HUES6 (cell line): Measurements from ENCODE around the gene BIVM.

Experiments
- H3K27ac ChIP-seq: 2 replicates; pipeline ENCODE4 v1.7.0; 2013; ENCODE audit warnings: low read depth, mild to moderate bottlenecking, low read length, inconsistent platforms
- H3K27me3 ChIP-seq: 2 replicates; pipeline ENCODE4 v1.6.1; 2013; ENCODE audit warnings: low read length; ENCODE audit not compliant: control insufficient read depth, insufficient read depth
- H3K36me3 ChIP-seq: 2 replicates; pipeline ENCODE4 v1.6.1; 2013; ENCODE audit warnings: low read length; ENCODE audit not compliant: control insufficient read depth, insufficient read depth
- H3K4me1 ChIP-seq: 2 replicates; pipeline ENCODE4 v1.6.1; 2013; ENCODE audit warnings: low read length; ENCODE audit not compliant: control insufficient read depth, insufficient read depth
- H3K4me3 ChIP-seq: 2 replicates; pipeline ENCODE4 v1.5.1; 2013; ENCODE audit warnings: low read depth, low read length
- H3K9ac ChIP-seq: one replicate; pipeline ENCODE4 v1.6.1; 2013; ENCODE audit warnings: mild to moderate bottlenecking, low read length
- H3K9me3 ChIP-seq: 2 replicates; pipeline ENCODE4 v1.6.1; 2013; ENCODE audit warnings: low read depth, low read length; ENCODE audit not compliant: control insufficient read depth, insufficient read depth

BIVM gene

DNA sequence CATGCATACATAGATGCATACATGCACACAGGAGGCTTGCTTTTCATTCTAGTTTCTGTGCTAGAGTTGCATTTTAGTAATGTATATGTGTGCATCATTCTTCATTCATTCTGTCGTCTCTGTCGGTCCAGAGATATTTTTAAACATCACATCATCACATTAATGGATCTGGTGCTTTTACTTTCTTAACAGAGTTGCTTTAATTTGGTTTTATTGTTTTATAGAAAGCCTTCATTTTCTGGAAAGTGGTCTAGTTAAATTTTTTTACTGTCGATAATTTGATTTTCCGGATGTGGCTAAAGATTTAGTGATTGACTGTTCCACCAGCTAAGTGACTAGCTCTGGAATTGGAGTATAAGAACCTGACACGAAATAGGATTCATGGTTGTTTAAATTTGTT lies 16.9 kb downstream of the BIVM start:
- Histone ChIP-seq H3K9me3 (peaks cover 3% of the 10 kb centered on the region; the same call in 1 of the 2 replicates), H3K36me3 (no peaks in the 10 kb centered on the region), H3K27me3 (no peaks in the 10 kb centered on the region)

DNA sequence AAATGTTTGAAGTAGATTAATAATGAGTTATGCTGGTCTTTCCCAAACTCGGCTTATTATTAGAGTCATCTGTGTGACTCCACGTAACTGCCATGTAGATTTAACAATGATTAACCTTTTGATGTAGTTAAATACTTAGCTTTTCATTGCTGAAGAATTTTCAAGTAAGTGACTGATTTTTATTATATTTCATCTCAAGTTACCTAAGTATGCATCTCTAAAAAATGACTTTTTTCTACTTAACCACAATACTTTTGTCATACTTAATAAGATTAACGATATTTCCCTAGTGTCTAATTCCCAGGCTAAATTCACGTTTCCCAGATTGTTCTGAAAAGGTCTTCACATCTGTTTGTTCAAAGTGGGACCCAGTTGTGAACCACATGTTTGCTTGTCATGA lies 17.8 kb downstream of the BIVM start:
- no peaks in the 10 kb centered on the region for H3K4me1 ChIP-seq
- H3K9ac ChIP-seq = no peak overlapping the region
- no peaks in the 10 kb centered on the region for H3K27me3 ChIP-seq
- no peak overlapping the region for H3K27ac ChIP-seq
- H3K9me3 ChIP-seq = no peaks in the 10 kb centered on the region
- no peak overlapping the region for H3K4me3 ChIP-seq
- no peaks in the 10 kb centered on the region for H3K36me3 ChIP-seq

More for the DNA sequence above, 16.9 kb downstream of the BIVM start:
- H3K4me1 ChIP-seq = no peaks in the 10 kb centered on the region
- H3K9ac ChIP-seq = no peak overlapping the region
- no peak overlapping the region for H3K27ac ChIP-seq
- H3K4me3 ChIP-seq = no peak overlapping the region

DNA sequence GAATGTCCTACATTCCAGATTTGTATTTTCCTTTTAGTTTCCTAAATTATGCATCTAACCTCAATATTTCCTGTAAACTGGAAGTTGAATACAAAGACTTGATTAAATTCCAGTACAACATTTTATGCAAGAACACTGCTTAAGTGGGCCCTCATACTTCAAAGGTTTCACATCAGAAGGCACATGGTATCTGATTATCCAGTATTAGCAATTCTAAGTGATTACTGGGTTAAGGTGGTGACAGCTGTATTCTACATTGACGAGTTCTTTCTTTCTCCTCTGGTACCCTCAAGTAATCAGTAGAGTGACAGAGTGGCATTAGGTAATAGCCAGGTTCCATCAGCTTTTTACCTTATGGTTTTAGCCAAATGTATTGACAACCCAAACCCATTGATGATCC lies 18.3 kb downstream of the BIVM start:
- Histone ChIP-seq H3K4me3 (no peak overlapping the region), H3K9ac (no peak overlapping the region), H3K4me1 (no peaks in the 10 kb centered on the region), H3K27me3 (no peaks in the 10 kb centered on the region), H3K27ac (no peak overlapping the region), H3K9me3 (no peaks in the 10 kb centered on the region), H3K36me3 (no peaks in the 10 kb centered on the region; the same call in 1 of the 2 replicates)

DNA sequence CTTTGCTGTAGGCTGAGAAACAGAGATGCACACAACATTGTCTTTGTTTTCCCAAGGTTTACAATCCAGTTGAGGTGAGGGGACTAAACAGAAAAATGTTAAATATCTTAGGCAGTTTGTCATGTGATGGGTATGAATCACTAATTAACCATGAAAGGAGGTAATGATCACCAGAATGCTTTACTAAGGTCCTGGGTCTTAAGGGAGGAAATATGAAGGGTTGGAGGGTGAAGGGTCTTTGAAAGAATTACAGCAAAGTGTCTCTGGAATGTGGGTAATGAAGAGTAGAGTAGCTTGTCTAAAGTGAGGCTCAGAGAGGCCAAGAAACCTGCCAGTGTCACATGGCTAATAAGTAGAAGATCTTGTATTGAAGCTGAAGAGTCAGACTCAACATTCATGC lies 19.0 kb downstream of the BIVM start:
- Histone ChIP-seq H3K4me1 (no peaks in the 10 kb centered on the region), H3K4me3 (no peak overlapping the region), H3K27ac (no peak overlapping the region), H3K9ac (no peak overlapping the region), H3K9me3 (no peaks in the 10 kb centered on the region), H3K27me3 (no peaks in the 10 kb centered on the region), H3K36me3 (peaks cover 2% of the 10 kb centered on the region)

DNA sequence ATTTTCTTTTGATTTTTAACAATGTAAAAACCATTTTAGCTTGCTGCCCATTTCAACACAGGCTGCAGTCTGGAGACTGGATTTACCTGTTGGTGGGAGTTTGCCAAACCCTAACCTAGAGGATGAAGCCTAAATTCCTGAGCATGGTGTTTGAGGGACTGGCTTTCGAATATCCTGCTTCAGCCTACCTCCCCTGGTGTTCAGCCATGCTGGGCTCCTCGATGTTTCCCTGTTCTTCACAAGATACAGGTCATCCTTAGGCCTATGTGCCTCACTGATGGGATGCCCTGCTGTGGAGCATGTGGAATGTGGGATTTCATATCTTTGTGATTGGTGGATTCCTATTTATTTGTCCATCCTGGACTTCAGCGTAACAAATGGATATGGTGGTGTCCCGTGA lies 26.5 kb downstream of the BIVM start:
- H3K4me1 ChIP-seq = peaks cover 7% of the 10 kb centered on the region
- no peaks in the 10 kb centered on the region for H3K27me3 ChIP-seq
- no peaks in the 10 kb centered on the region for H3K9me3 ChIP-seq
- H3K9ac ChIP-seq = no peak overlapping the region
- peak overlapping the region; percentile 29; the same call in 1 of the 2 replicates for H3K27ac ChIP-seq
- no peak overlapping the region for H3K4me3 ChIP-seq
- H3K36me3 ChIP-seq = peaks cover 8% of the 10 kb centered on the region

DNA sequence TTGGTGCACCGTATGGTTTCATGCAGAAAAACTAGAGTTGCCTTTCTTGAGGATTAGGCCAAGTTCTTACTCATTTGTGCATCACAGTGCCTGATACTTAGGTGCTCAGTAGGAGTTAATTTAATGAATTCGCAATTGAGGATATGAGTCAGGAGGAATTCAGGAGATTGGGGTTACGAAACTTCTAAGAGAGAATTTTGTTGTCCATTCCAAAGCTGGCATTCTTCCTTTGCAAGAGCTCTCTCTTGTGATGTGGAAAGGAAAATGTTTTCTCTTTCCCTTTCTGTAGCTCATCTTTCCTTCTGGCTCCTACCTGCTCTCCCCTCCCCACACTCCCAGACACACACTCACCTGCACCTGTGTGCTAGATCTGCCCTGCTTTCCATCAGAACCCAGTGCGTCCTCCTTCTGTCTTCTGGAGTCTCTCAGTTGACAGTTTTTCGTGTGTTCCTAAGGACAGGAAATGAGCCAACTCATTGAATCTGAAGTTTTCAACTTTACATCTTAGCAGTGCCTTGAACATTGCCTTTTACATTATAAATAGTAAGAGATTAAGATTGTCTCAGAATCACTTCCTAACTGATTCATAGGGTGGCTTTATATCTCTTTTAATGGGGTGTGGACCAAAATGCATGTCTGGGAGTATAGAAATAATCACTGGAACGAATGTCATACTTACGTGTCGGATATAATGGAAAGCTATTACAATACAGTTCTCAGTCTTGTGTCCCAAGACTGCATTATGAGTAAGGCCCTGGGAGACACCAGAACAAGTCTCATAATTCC lies 27.2 kb downstream of the BIVM start:
- peaks cover 8% of the 10 kb centered on the region for H3K36me3 ChIP-seq
- H3K9ac ChIP-seq = no peak overlapping the region
- H3K27me3 ChIP-seq = no peaks in the 10 kb centered on the region
- peaks cover 7% of the 10 kb centered on the region for H3K4me1 ChIP-seq
- no peaks in the 10 kb centered on the region for H3K9me3 ChIP-seq
- no peak overlapping the region for H3K4me3 ChIP-seq
- 0 out of 2 replicates have a peak overlapping the region, but pooled peaks have one; percentile 29 for H3K27ac ChIP-seq

DNA sequence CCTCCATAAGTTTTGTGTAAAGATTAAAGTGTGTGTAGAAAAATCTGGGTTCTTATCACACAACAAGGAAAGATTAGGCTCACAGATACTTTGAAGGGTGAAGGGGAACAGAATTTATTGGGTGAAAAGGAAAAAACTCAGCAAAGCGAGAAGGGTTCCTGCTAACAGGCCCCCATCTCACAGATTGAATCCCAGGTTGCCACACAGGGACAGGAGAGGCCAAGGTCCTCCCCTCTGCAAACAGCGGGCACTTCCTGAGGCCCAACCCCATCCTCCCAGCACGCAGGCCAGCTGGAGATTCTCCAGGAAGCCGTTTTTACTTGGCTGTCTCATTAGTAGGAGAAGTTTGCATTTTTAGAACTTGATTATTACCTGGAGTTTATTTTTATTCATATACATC lies 31.7 kb downstream of the BIVM start:
- Histone ChIP-seq H3K9ac (no peak overlapping the region), H3K4me1 (peaks cover 2% of the 10 kb centered on the region; the same call in 1 of the 2 replicates), H3K36me3 (no peaks in the 10 kb centered on the region), H3K27ac (no peak overlapping the region), H3K4me3 (no peak overlapping the region), H3K27me3 (no peaks in the 10 kb centered on the region), H3K9me3 (no peaks in the 10 kb centered on the region)

DNA sequence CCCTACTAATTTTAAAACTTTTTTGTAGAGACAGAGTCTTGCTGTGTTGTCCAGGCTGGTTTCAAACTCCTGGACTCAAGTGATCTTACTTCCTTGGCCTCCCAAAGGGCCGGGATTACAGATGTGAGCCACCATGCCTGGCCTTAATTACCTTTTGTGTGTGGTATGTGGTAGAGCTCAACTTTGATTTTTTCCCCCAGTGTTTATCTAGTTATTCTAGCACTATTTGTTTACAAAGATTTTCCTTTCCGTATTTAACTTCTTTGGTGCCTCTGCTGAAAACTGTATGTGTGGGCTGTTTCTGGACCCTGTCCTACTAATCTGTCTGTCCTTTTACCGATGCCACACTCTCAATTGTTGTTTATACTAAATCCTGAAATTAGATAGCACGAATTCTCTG lies 37.6 kb downstream of the BIVM start:
- H3K27ac ChIP-seq = no peak overlapping the region
- H3K4me1 ChIP-seq = no peaks in the 10 kb centered on the region
- H3K9me3 ChIP-seq = no peaks in the 10 kb centered on the region
- H3K27me3 ChIP-seq = no peaks in the 10 kb centered on the region
- H3K9ac ChIP-seq = no peak overlapping the region
- H3K36me3 ChIP-seq = 0 out of 2 replicates have a peak, but pooled peaks cover 3% of the 10 kb centered on the region
- H3K4me3 ChIP-seq = no peak overlapping the region

DNA sequence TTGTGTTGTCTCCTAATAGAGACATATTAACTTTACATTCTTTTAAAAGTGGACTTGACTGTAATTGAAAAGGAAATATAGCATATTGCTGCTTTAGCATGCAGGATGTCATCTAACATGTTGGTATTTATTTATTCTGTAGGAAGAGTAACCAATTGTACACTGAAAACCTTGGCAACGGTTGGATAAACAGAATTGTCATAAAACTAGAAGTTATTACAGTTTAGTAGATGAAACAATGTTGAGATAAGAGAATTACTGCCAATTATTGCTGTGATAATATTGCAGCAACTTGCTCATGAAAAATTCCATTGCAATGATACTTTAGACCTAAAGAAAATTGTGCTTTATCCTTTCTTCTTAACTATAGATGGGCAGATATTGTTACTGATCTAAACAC lies 39.4 kb downstream of the BIVM start:
- Histone ChIP-seq H3K27me3 (no peaks in the 10 kb centered on the region), H3K27ac (no peak overlapping the region), H3K9ac (no peak overlapping the region), H3K9me3 (no peaks in the 10 kb centered on the region), H3K36me3 (0 out of 2 replicates have a peak, but pooled peaks cover 3% of the 10 kb centered on the region), H3K4me3 (no peak overlapping the region), H3K4me1 (no peaks in the 10 kb centered on the region)

DNA sequence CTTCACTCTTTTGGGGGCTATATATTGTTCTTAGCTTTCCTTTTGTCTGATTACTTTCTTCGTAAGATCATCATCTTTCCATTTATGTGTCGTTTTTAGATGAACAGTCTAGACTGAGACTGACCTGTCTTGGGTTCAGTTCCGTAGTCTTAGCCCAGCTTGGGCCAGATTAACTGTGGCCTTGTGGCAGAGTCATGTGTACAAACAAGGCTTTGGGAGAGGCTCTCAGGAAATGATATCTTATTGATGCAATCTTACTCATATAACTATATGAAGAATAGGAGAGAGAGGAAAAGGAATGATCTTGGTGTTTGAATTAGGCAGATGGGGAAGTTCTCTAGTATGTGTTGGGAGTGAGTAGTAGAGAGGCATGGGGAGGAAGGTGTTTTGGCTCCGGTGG lies 40.1 kb downstream of the BIVM start:
- no peak overlapping the region for H3K9ac ChIP-seq
- no peak overlapping the region for H3K4me3 ChIP-seq

DNA sequence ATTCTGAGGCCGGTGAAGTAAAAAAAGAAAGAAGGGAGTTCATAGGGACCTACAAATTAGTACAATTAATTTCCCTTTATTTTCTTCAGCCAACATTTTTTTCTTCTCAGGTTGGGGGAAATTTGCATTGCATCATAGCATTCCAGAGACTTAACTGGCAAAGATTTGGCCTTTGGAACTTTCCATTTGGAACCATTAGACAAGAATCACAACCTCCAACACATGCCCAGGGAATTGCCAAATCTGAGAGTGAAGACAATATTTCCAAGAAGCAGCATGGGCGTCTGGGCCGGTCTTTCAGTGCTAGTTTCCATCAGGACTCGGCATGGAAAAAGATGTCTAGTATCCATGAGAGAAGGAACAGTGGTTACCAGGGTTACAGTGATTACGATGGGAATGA lies 40.5 kb downstream of the BIVM start:
- Histone ChIP-seq H3K9ac (no peak overlapping the region), H3K36me3 (0 out of 2 replicates have a peak, but pooled peaks cover 3% of the 10 kb centered on the region), H3K9me3 (no peaks in the 10 kb centered on the region), H3K27ac (no peak overlapping the region), H3K4me3 (no peak overlapping the region), H3K27me3 (no peaks in the 10 kb centered on the region), H3K4me1 (no peaks in the 10 kb centered on the region)

More for the DNA sequence above, 40.1 kb downstream of the BIVM start:
- 0 out of 2 replicates have a peak, but pooled peaks cover 3% of the 10 kb centered on the region for H3K36me3 ChIP-seq
- H3K4me1 ChIP-seq = no peaks in the 10 kb centered on the region
- H3K27me3 ChIP-seq = no peaks in the 10 kb centered on the region
- H3K27ac ChIP-seq = no peak overlapping the region
- no peaks in the 10 kb centered on the region for H3K9me3 ChIP-seq
